ENCODE results near the gene NKAIN2.

Gene NKAIN2

GRCh38 chr6:124822721-124823120 lies 1019.1 kb downstream of the NKAIN2 start:
- no peak overlapping the region for H3K4me3 ChIP-seq (ENCODE audit: control insufficient read depth, low read depth, low read length)
- no peak for DNase-seq (ENCODE audit: low read depth)
- TF ChIP-seq CTCF (conservative IDR thresholded peaks at IDR 0.05; ENCODE audit: control insufficient read depth, insufficient read depth, low read depth, low read length), result no peak

- DNase-seq (ENCODE audit: low read depth), result no peak
- no peak for TF ChIP-seq CTCF (conservative IDR thresholded peaks at IDR 0.05; ENCODE audit: control insufficient read depth, insufficient read depth, low read depth, low read length)
- H3K4me3 ChIP-seq (ENCODE audit: control insufficient read depth, low read depth, low read length), result no peak overlapping the region
These were observed 1019.8 kb downstream of the NKAIN2 start for GRCh38 chr6:124823240-124824111.

- no peak for TF ChIP-seq CTCF (conservative IDR thresholded peaks at IDR 0.05; ENCODE audit: control insufficient read depth, insufficient read depth, low read depth, low read length)
- H3K4me3 ChIP-seq (ENCODE audit: control insufficient read depth, low read depth, low read length), result no peak overlapping the region
- no peak for DNase-seq (ENCODE audit: low read depth)
These were observed 1021.9 kb downstream of the NKAIN2 start for GRCh38 chr6:124825564-124825963.

- DNase-seq (ENCODE audit: low read depth), result no peak
- no peak overlapping the region for H3K4me3 ChIP-seq (ENCODE audit: control insufficient read depth, low read depth, low read length)
- TF ChIP-seq CTCF (conservative IDR thresholded peaks at IDR 0.05; ENCODE audit: control insufficient read depth, insufficient read depth, low read depth, low read length), result no peak
These were observed 1026.2 kb downstream of the NKAIN2 start for GRCh38 chr6:124829822-124830221.

GRCh38 chr6:124830506-124830905 lies 1026.8 kb downstream of the NKAIN2 start:
- DNase-seq (ENCODE audit: low read depth), result no peak
- TF ChIP-seq CTCF (conservative IDR thresholded peaks at IDR 0.05; ENCODE audit: control insufficient read depth, insufficient read depth, low read depth, low read length), result no peak
- no peak overlapping the region for H3K4me3 ChIP-seq (ENCODE audit: control insufficient read depth, low read depth, low read length)

GRCh38 chr6:124854338-124854922 lies 1050.8 kb downstream of the NKAIN2 start:
- peak; percentile 25 for TF ChIP-seq CTCF (conservative IDR thresholded peaks at IDR 0.05; ENCODE audit: control insufficient read depth, insufficient read depth, low read depth, low read length)
- no peak overlapping the region for H3K4me3 ChIP-seq (ENCODE audit: control insufficient read depth, low read depth, low read length)
- DNase-seq (ENCODE audit: low read depth), result no peak

All from fibroblast of mammary gland (primary cell).